GM23338 (cell line): ENCODE data around the gene AK4. TPM values are rescaled to one million over a fixed set of nuclear protein-coding genes. Genes with fewer than 3 reads are reported as not detected.

Source experiments
- ATAC-seq: fragments of 200-7000 bp; cut with Tn5 transposase; 3 replicates; pipeline ENCODE4 v1.9.1; 2020
- DNase-seq: peaks from one replicate; pipeline ENCODE4 v3.0.0-alpha.2; 2015; ENCODE audit warnings: low spot score
- H2AFZ ChIP-seq: fragments of 200-600 bp; sonication (generic); 2 replicates; pipeline ENCODE4 v1.8.0; 2016; ENCODE audit warnings: antibody characterized with exemption, mild to moderate bottlenecking, moderate library complexity
- H3F3A ChIP-seq: fragments of 200-600 bp; sonication (generic); replicated peaks from 2 replicates; pipeline ENCODE4 v1.8.0; 2017; ENCODE audit warnings: antibody characterized with exemption, mixed run types, low read depth
- H3K27ac ChIP-seq: fragments of 200-600 bp; sonication (generic); 2 replicates; pipeline ENCODE4 v1.6.1; 2016; ENCODE audit warnings: low read depth
- H3K27me3 ChIP-seq: fragments of 200-600 bp; sonication (generic); 2 replicates; pipeline ENCODE4 v1.8.0; 2016; ENCODE audit warnings: mild to moderate bottlenecking, mixed run types, moderate library complexity; ENCODE audit not compliant: insufficient read depth
- H3K36me3 ChIP-seq: fragments of 200-600 bp; sonication (generic); 2 replicates; pipeline ENCODE4 v1.8.0; 2016; ENCODE audit warnings: mild to moderate bottlenecking; ENCODE audit not compliant: insufficient read depth
- H3K4me1 ChIP-seq: fragments of 200-600 bp; sonication (generic); 2 replicates; pipeline ENCODE4 v1.8.0; 2016; ENCODE audit warnings: mild to moderate bottlenecking, moderate library complexity; ENCODE audit not compliant: insufficient read depth
- H3K4me2 ChIP-seq: fragments of 200-600 bp; sonication (generic); 2 replicates; pipeline ENCODE4 v1.7.1; 2017; ENCODE audit warnings: mixed run types
- H3K4me3 ChIP-seq: fragments of 200-600 bp; sonication (generic); 2 replicates; pipeline ENCODE4 v1.6.1; 2016; ENCODE audit warnings: mixed run types
- H3K79me2 ChIP-seq: fragments of 200-600 bp; sonication (generic); replicated peaks from 2 replicates; pipeline ENCODE4 v1.8.0; 2017; ENCODE audit warnings: mild to moderate bottlenecking; ENCODE audit not compliant: insufficient read depth
- H3K9me2 ChIP-seq: fragments of 200-600 bp; sonication (generic); 2 replicates; pipeline ENCODE4 v1.8.0; 2017; ENCODE audit not compliant: insufficient read depth
- H4K20me1 ChIP-seq: fragments of 200-600 bp; sonication (generic); replicated peaks from 2 replicates; pipeline ENCODE4 v1.8.0; 2017; ENCODE audit warnings: mild to moderate bottlenecking; ENCODE audit not compliant: insufficient read depth
- H3K27ac Mint-ChIP-seq: 2 replicates; pipeline ENCODE4 v1.8.0; 2020; ENCODE audit warnings: inconsistent platforms, mild to moderate bottlenecking, moderate library complexity, mixed read lengths
- H3K27me3 Mint-ChIP-seq: 3 replicates; pipeline ENCODE4 v1.8.0; 2022; ENCODE audit warnings: low read depth, mild to moderate bottlenecking, moderate library complexity, mixed read lengths, inconsistent platforms; ENCODE audit not compliant: insufficient read depth, poor library complexity
- H3K36me3 Mint-ChIP-seq: 3 replicates; pipeline ENCODE4 v1.8.0; 2021; ENCODE audit warnings: low read depth, mild to moderate bottlenecking, inconsistent platforms, moderate library complexity, mixed read lengths
- H3K4me1 Mint-ChIP-seq: 3 replicates; pipeline ENCODE4 v1.8.0; 2020; ENCODE audit warnings: mild to moderate bottlenecking, inconsistent platforms, mixed read lengths
- H3K4me3 Mint-ChIP-seq: 3 replicates; pipeline ENCODE4 v1.8.0; 2021; ENCODE audit warnings: moderate library complexity, mild to moderate bottlenecking, inconsistent platforms, mixed read lengths
- H3K9me3 Mint-ChIP-seq: 3 replicates; pipeline ENCODE4 v1.8.0; 2020; ENCODE audit warnings: moderate library complexity, mild to moderate bottlenecking, inconsistent platforms, mixed read lengths
- CREB1 ChIP-seq: fragments of 250-450 bp; sonication (Bioruptor Pico); IDR thresholded peaks from 2 replicates; pipeline ENCODE4 v1.5.0; 2020; ENCODE audit warnings: low read depth, mild to moderate bottlenecking, moderate library complexity
- EZH2 ChIP-seq: fragments of 200-600 bp; sonication (generic); IDR thresholded peaks from one replicate; pipeline ENCODE4 v1.8.0; 2017; ENCODE audit warnings: antibody characterized with exemption, mild to moderate bottlenecking, low read depth; ENCODE audit not compliant: unreplicated experiment
- EZH2phosphoT487 ChIP-seq: fragments of 200-600 bp; sonication (generic); IDR thresholded peaks from one replicate; pipeline ENCODE4 v1.8.1; 2018; ENCODE audit warnings: antibody characterized with exemption; ENCODE audit not compliant: unreplicated experiment
- JUNB ChIP-seq: IDR thresholded peaks from one replicate; pipeline ENCODE4 v1.6.1; 2016; ENCODE audit warnings: antibody characterized with exemption; ENCODE audit not compliant: unreplicated experiment
- NANOG ChIP-seq: IDR thresholded peaks from 2 replicates; pipeline ENCODE4 v1.6.1; 2016; ENCODE audit warnings: antibody characterized with exemption, borderline replicate concordance
- POLR2AphosphoS5 ChIP-seq: IDR thresholded peaks from 2 replicates; pipeline ENCODE4 v1.6.1; 2016; ENCODE audit warnings: antibody characterized with exemption, low read depth
- REST ChIP-seq: IDR thresholded peaks from one replicate; pipeline ENCODE4 v1.6.1; 2018; ENCODE audit warnings: antibody characterized with exemption; ENCODE audit not compliant: unreplicated experiment
- STAT1 ChIP-seq: IDR thresholded peaks from one replicate; pipeline ENCODE4 v1.6.1; 2016; ENCODE audit warnings: antibody characterized with exemption; ENCODE audit not compliant: unreplicated experiment
- ZNF114 ChIP-seq: fragments of 250-450 bp; sonication (Bioruptor Pico); IDR thresholded peaks from 2 replicates; pipeline ENCODE4 v1.5.0; 2020; ENCODE audit warnings: mild to moderate bottlenecking, moderate library complexity
- ZNF331 ChIP-seq: fragments of 250-450 bp; sonication (Bioruptor Pico); IDR thresholded peaks from 2 replicates; pipeline ENCODE4 v1.5.0; 2020; ENCODE audit warnings: low read depth, mild to moderate bottlenecking, moderate library complexity
- ZNF462 ChIP-seq: fragments of 250-450 bp; sonication (Bioruptor Pico); IDR thresholded peaks from 2 replicates; pipeline ENCODE4 v1.5.0; 2020; ENCODE audit warnings: mild to moderate bottlenecking, moderate library complexity
- polyA plus RNA-seq: library from polyadenylated mRNA; unstranded; fragments of >200 nt; fragmentation: Nextera tagmentation; extraction: Ambion mirVana; gene quantifications from 2 replicates; pipeline ENCODE4 v1.2.1, GENCODE V29; 2016
- total RNA-seq: library from RNA; depleted of rRNA; stranded (reverse); fragments of >200 nt; shearing (Covaris generic); gene quantifications from 2 replicates; pipeline ENCODE4 v1.2.3, GENCODE V29; 2014
- TF ChIP-seq, protein P1 (sequence below), 2 experiments: fragments of 200-600 bp in 1 of 2; sonication (generic) in 1 of 2; conservative IDR thresholded peaks; 2 replicates each; pipeline versions ENCODE4 v1.5.1 to v1.6.1; 2016 to 2017; ENCODE audit warnings: antibody characterized with exemption in 2 of 2, low read depth in 2 of 2, mild to moderate bottlenecking in 2 of 2, moderate library complexity in 1 of 2
- TF ChIP-seq, protein P2 (sequence below): IDR thresholded peaks from 2 replicates; pipeline ENCODE4 v1.6.1; 2016; ENCODE audit warnings: antibody characterized with exemption

AK4 gene
- total and polyA plus RNA-seq, 2 experiments from 2014 or later: 123 to 127 TPM

- DNase-seq (no peak), ATAC-seq (no peak)
- TF ChIP-seq POLR2AphosphoS5: no peak
- no peak for TF ChIP-seq NANOG
- TF ChIP-seq EZH2phosphoT487: no peak
- TF ChIP-seq, protein P1, sequence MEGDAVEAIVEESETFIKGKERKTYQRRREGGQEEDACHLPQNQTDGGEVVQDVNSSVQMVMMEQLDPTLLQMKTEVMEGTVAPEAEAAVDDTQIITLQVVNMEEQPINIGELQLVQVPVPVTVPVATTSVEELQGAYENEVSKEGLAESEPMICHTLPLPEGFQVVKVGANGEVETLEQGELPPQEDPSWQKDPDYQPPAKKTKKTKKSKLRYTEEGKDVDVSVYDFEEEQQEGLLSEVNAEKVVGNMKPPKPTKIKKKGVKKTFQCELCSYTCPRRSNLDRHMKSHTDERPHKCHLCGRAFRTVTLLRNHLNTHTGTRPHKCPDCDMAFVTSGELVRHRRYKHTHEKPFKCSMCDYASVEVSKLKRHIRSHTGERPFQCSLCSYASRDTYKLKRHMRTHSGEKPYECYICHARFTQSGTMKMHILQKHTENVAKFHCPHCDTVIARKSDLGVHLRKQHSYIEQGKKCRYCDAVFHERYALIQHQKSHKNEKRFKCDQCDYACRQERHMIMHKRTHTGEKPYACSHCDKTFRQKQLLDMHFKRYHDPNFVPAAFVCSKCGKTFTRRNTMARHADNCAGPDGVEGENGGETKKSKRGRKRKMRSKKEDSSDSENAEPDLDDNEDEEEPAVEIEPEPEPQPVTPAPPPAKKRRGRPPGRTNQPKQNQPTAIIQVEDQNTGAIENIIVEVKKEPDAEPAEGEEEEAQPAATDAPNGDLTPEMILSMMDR (conservative IDR thresholded peaks at IDR 0.05; ENCODE audit: low read depth in 2 of 2): no peak
- TF ChIP-seq CREB1 (CRISPR knock-in tag): no peak
- no peak for TF ChIP-seq ZNF331 (CRISPR knock-in tag)
- no peak for TF ChIP-seq STAT1
- TF ChIP-seq JUNB: no peak
- TF ChIP-seq, protein P2, sequence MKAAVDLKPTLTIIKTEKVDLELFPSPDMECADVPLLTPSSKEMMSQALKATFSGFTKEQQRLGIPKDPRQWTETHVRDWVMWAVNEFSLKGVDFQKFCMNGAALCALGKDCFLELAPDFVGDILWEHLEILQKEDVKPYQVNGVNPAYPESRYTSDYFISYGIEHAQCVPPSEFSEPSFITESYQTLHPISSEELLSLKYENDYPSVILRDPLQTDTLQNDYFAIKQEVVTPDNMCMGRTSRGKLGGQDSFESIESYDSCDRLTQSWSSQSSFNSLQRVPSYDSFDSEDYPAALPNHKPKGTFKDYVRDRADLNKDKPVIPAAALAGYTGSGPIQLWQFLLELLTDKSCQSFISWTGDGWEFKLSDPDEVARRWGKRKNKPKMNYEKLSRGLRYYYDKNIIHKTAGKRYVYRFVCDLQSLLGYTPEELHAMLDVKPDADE: no peak
- TF ChIP-seq ZNF462 (CRISPR knock-in tag): no peak
- no peak for TF ChIP-seq REST
- no peak for TF ChIP-seq EZH2
- TF ChIP-seq ZNF114 (CRISPR knock-in tag): no peak
- no peak overlapping the region for H3K4me3 ChIP-seq
- Mint-ChIP-seq H3K27ac (no peak overlapping the region), H3K9me3 (no peaks in the 10 kb centered on the region), H3K27me3 (no peaks in the 10 kb centered on the region), H3K4me1 (peaks cover 15% of the 10 kb centered on the region), H3K4me3 (no peak overlapping the region), H3K36me3 (peaks cover 32% of the 10 kb centered on the region)
- H4K20me1 ChIP-seq: no peaks in the 10 kb centered on the region; the same call in 1 of the 2 replicates
- no peaks in the 10 kb centered on the region; the same call in 1 of the 2 replicates for H3K9me2 ChIP-seq
- no peaks in the 10 kb centered on the region for H3K27me3 ChIP-seq
- H2AFZ ChIP-seq: no peak overlapping the region
- no peaks in the 10 kb centered on the region for H3K4me1 ChIP-seq
- H3K4me2 ChIP-seq: no peak overlapping the region
- no peaks in the 10 kb centered on the region for H3F3A ChIP-seq
- 0 out of 2 replicates have a peak, but pooled peaks cover 5% of the 10 kb centered on the region for H3K36me3 ChIP-seq
- no peaks in the 10 kb centered on the region for H3K79me2 ChIP-seq
- H3K27ac ChIP-seq: no peak overlapping the region
These were observed 81.2 kb downstream of the AK4 start for GRCh38 chr1:65229201-65229600.
